MG63 (cell line): Measurements from ENCODE around the gene LRRC58. TPM values are rescaled to one million over a fixed set of nuclear protein-coding genes. Genes with fewer than 3 reads are reported as not detected.
"Not testable (repeated sequence)": the region's sequence is repeated elsewhere in the genome, so short reads cannot be mapped to it uniquely, and the experiment has no call there.

ENCODE experiments used
- DNase-seq: peaks from one replicate; pipeline ENCODE4 v3.0.0-alpha.2; 2020
- H3K27me3 ChIP-seq: fragments of 250-450 bp; sonication (Bioruptor Pico); 2 replicates; pipeline ENCODE4 v1.5.1; 2020; ENCODE audit warnings: mild to moderate bottlenecking, moderate library complexity
- H3K36me3 ChIP-seq: fragments of 250-450 bp; sonication (Bioruptor Pico); 2 replicates; pipeline ENCODE4 v1.5.1; 2020; ENCODE audit warnings: mild to moderate bottlenecking, moderate library complexity
- H3K4me3 ChIP-seq: fragments of 250-450 bp; sonication (Bioruptor Pico); 2 replicates; pipeline ENCODE4 v1.5.1; 2020; ENCODE audit warnings: mild to moderate bottlenecking, moderate library complexity
- H3K9me3 ChIP-seq: fragments of 250-450 bp; sonication (Bioruptor Pico); 2 replicates; pipeline ENCODE4 v1.5.1; 2020; ENCODE audit warnings: mild to moderate bottlenecking, moderate library complexity
- total RNA-seq: library from RNA; depleted of rRNA; stranded (reverse); fragments of >200 nt; shearing (Covaris generic); gene quantifications from 2 replicates; pipeline ENCODE4 v1.2.3, GENCODE V29; 2014; ENCODE audit warnings: low replicate concordance; rRNA removed

The LRRC58 gene
- total RNA-seq: 23.2 and 37.0 TPM in 2 replicates

GRCh38 chr3:120348991-120349854 lies at the start of gene LRRC58:
Gene LRRC58, minus strand, starts transcription at chr3:120349354. Its CDS starts 111 bp downstream, at chr3:120349243.
- Histone ChIP-seq H3K9me3 (no peaks in the 10 kb centered on the region), H3K36me3 (peaks cover 37% of the 10 kb centered on the region), H3K27me3 (no peaks in the 10 kb centered on the region), H3K4me3 (peak within 1 kb of the TSS; percentile 89)
- peak; percentile 96 for DNase-seq

- no peak for DNase-seq
- no peaks in the 10 kb centered on the region for H3K9me3 ChIP-seq
- no peaks in the 10 kb centered on the region for H3K27me3 ChIP-seq
- H3K36me3 ChIP-seq: peaks cover 82% of the 10 kb centered on the region
- H3K4me3 ChIP-seq: no peak overlapping the region
Observed at GRCh38 chr3:120396469-120396868, 47.3 kb upstream of the LRRC58 start.

- no peak overlapping the region for H3K4me3 ChIP-seq
- H3K36me3 ChIP-seq: peaks cover 61% of the 10 kb centered on the region
Observed at GRCh38 chr3:120394347-120394746, 45.2 kb upstream of the LRRC58 start.

GRCh38 chr3:120393761-120394160 lies 44.6 kb upstream of the LRRC58 start:
- no peaks in the 10 kb centered on the region for H3K9me3 ChIP-seq
- DNase-seq: no peak
- H3K4me3 ChIP-seq: no peak overlapping the region
- peaks cover 55% of the 10 kb centered on the region for H3K36me3 ChIP-seq
- H3K27me3 ChIP-seq: no peaks in the 10 kb centered on the region

More at GRCh38 chr3:120394347-120394746, 45.2 kb upstream of the LRRC58 start:
- H3K9me3 ChIP-seq: no peaks in the 10 kb centered on the region
- DNase-seq: no peak
- H3K27me3 ChIP-seq: no peaks in the 10 kb centered on the region

GRCh38 chr3:120393243-120393642 lies 44.1 kb upstream of the LRRC58 start:
- no peak for DNase-seq

GRCh38 chr3:120382941-120383447 lies 33.8 kb upstream of the LRRC58 start:
- Histone ChIP-seq H3K27me3 (no peaks in the 10 kb centered on the region), H3K36me3 (no peaks in the 10 kb centered on the region), H3K4me3 (no peak overlapping the region), H3K9me3 (no peaks in the 10 kb centered on the region)
- no peak for DNase-seq

More at GRCh38 chr3:120393243-120393642, 44.1 kb upstream of the LRRC58 start:
- Histone ChIP-seq H3K4me3 (no peak overlapping the region), H3K9me3 (no peaks in the 10 kb centered on the region), H3K27me3 (no peaks in the 10 kb centered on the region), H3K36me3 (peaks cover 50% of the 10 kb centered on the region)

- H3K4me3 ChIP-seq: no peak overlapping the region
- H3K27me3 ChIP-seq: no peaks in the 10 kb centered on the region
- H3K9me3 ChIP-seq: no peaks in the 10 kb centered on the region
- DNase-seq: no peak
- H3K36me3 ChIP-seq: no peaks in the 10 kb centered on the region
Observed at GRCh38 chr3:120381503-120381902, 32.3 kb upstream of the LRRC58 start.

- H3K4me3 ChIP-seq, H3K27me3 ChIP-seq, H3K36me3 ChIP-seq, DNase-seq, H3K9me3 ChIP-seq: not testable (repeated sequence)
Observed at GRCh38 chr3:120377948-120378347, 28.8 kb upstream of the LRRC58 start.

GRCh38 chr3:120370463-120370862 lies 21.3 kb upstream of the LRRC58 start:
- Histone ChIP-seq H3K4me3 (no peak overlapping the region), H3K36me3 (no peaks in the 10 kb centered on the region), H3K27me3 (peaks cover 16% of the 10 kb centered on the region), H3K9me3 (no peaks in the 10 kb centered on the region)
- no peak for DNase-seq

GRCh38 chr3:120369037-120369467 lies 19.9 kb upstream of the LRRC58 start:
- Histone ChIP-seq H3K9me3 (no peaks in the 10 kb centered on the region), H3K27me3 (peaks cover 16% of the 10 kb centered on the region), H3K4me3 (no peak overlapping the region), H3K36me3 (no peaks in the 10 kb centered on the region)
- no peak for DNase-seq

GRCh38 chr3:120368172-120368571 lies 19.0 kb upstream of the LRRC58 start:
- no peak for DNase-seq
- Histone ChIP-seq H3K4me3 (no peak overlapping the region), H3K36me3 (no peaks in the 10 kb centered on the region), H3K27me3 (peaks cover 16% of the 10 kb centered on the region), H3K9me3 (no peaks in the 10 kb centered on the region)

GRCh38 chr3:120364821-120365220 lies 15.7 kb upstream of the LRRC58 start:
- Histone ChIP-seq H3K27me3 (peaks cover 7% of the 10 kb centered on the region), H3K4me3 (no peak overlapping the region), H3K36me3 (no peaks in the 10 kb centered on the region), H3K9me3 (no peaks in the 10 kb centered on the region)
- peak; percentile 4 for DNase-seq

GRCh38 chr3:120364101-120364500 lies 14.9 kb upstream of the LRRC58 start:
- H3K27me3 ChIP-seq: peaks cover 7% of the 10 kb centered on the region
- no peak overlapping the region for H3K4me3 ChIP-seq
- H3K9me3 ChIP-seq: no peaks in the 10 kb centered on the region
- no peak for DNase-seq
- H3K36me3 ChIP-seq: no peaks in the 10 kb centered on the region

GRCh38 chr3:120357807-120358206 lies 8.7 kb upstream of the LRRC58 start:
- DNase-seq: no peak
- Histone ChIP-seq H3K4me3 (no peak overlapping the region), H3K36me3 (no peaks in the 10 kb centered on the region), H3K27me3 (peaks cover 10% of the 10 kb centered on the region), H3K9me3 (no peaks in the 10 kb centered on the region)

- no peak for DNase-seq
- Histone ChIP-seq H3K4me3 (no peak overlapping the region), H3K36me3 (no peaks in the 10 kb centered on the region), H3K27me3 (peaks cover 10% of the 10 kb centered on the region), H3K9me3 (no peaks in the 10 kb centered on the region)
Observed at GRCh38 chr3:120355486-120355885, 6.3 kb upstream of the LRRC58 start.

- Histone ChIP-seq H3K36me3 (peaks cover 2% of the 10 kb centered on the region; the same call in 1 of the 2 replicates), H3K27me3 (peaks cover 10% of the 10 kb centered on the region), H3K4me3 (no peak overlapping the region), H3K9me3 (no peaks in the 10 kb centered on the region)
- no peak for DNase-seq
Observed at GRCh38 chr3:120353463-120353862, 4.3 kb upstream of the LRRC58 start.

- no peak overlapping the region for H3K4me3 ChIP-seq
Observed at GRCh38 chr3:120352017-120352416, 2.9 kb upstream of the LRRC58 start.

More at GRCh38 chr3:120352017-120352416, 2.9 kb upstream of the LRRC58 start:
- Histone ChIP-seq H3K36me3 (peaks cover 10% of the 10 kb centered on the region), H3K27me3 (peaks cover 7% of the 10 kb centered on the region), H3K9me3 (no peaks in the 10 kb centered on the region)
- DNase-seq: no peak
